ENCODE results near the gene CD164. TPM values are rescaled to one million over a fixed set of nuclear protein-coding genes. Genes with fewer than 3 reads are reported as not detected.

CD164 gene
- polyA plus RNA-seq, 3 donors, result 106 to 392 (median 272) TPM

- Histone ChIP-seq H3K27me3 (ENCODE audit: control insufficient read depth in 2 of 2, insufficient read depth in 2 of 2, low read length in 2 of 2) (no peaks in the 10 kb centered on the region), H3K79me2 (ENCODE audit: insufficient read depth, low read length) (peaks cover 98% of the 10 kb centered on the region), H3K36me3 (replicated peaks in 1 of 2; ENCODE audit: control insufficient read depth in 1 of 2, insufficient read depth in 2 of 2, low read length in 2 of 2) (peaks cover 86 to 94% of the 10 kb centered on the region in 2 donors), H2AFZ (ENCODE audit: insufficient read depth, low read depth, low read length, poor library complexity, severe bottlenecking) (no peak overlapping the region), H3K9ac (ENCODE audit: insufficient read depth, low read length, poor library complexity, severe bottlenecking) (no peak overlapping the region), H3K9me3 (replicated peaks in 1 of 2; ENCODE audit: control insufficient read depth in 1 of 2, insufficient read depth in 1 of 2, low read length in 2 of 2) (no peaks in the 10 kb centered on the region), H3K27ac (ENCODE audit: low read depth in 1 of 2, low read length in 2 of 2) (peak overlapping the region in 1 of 2 donors; percentile 59), H3K4me1 (ENCODE audit: control insufficient read depth in 1 of 2, insufficient read depth in 2 of 2, low read length in 2 of 2) (peaks cover 32 to 38% of the 10 kb centered on the region in 2 donors), H3K4me3 (replicated peaks in 1 of 3; ENCODE audit: low read depth in 2 of 3, low read length in 3 of 3) (no peak overlapping the region), H3K4me2 (replicated peaks; ENCODE audit: extremely low read depth, low read length, poor library complexity, severe bottlenecking) (no peak overlapping the region), H4K20me1 (ENCODE audit: insufficient read depth, low read length) (peaks cover 100% of the 10 kb centered on the region)
- no peak for DNase-seq
- Mint-ChIP-seq H3K36me3 (peaks cover 76 to 90% of the 10 kb centered on the region in 2 donors), H3K27me3 (ENCODE audit: low read depth in 3 of 3) (no peaks in the 10 kb centered on the region), H3K4me3 (peak overlapping the region in 1 of 2 donors; percentile 41), H3K9me3 (no peaks in the 10 kb centered on the region), H3K27ac (peak overlapping the region; percentile 78 to 91 (median 81)), H3K4me1 (peaks cover 50% of the 10 kb centered on the region)
- TF ChIP-seq, protein P1, sequence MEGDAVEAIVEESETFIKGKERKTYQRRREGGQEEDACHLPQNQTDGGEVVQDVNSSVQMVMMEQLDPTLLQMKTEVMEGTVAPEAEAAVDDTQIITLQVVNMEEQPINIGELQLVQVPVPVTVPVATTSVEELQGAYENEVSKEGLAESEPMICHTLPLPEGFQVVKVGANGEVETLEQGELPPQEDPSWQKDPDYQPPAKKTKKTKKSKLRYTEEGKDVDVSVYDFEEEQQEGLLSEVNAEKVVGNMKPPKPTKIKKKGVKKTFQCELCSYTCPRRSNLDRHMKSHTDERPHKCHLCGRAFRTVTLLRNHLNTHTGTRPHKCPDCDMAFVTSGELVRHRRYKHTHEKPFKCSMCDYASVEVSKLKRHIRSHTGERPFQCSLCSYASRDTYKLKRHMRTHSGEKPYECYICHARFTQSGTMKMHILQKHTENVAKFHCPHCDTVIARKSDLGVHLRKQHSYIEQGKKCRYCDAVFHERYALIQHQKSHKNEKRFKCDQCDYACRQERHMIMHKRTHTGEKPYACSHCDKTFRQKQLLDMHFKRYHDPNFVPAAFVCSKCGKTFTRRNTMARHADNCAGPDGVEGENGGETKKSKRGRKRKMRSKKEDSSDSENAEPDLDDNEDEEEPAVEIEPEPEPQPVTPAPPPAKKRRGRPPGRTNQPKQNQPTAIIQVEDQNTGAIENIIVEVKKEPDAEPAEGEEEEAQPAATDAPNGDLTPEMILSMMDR (IDR thresholded peaks at IDR 0.05), result no peak
- 25% methylated on average over 4 of the region's 4 CpGs for WGBS (ENCODE audit: insufficient coverage)
- intact Hi-C loops (cut with micrococcal nuclease), result loop anchor here in 1 of 2 donors (5.0 kb wide), 1 partner anchor 276 kb away; the partner anchor contains the start of gene CEP57L1
Observed at GRCh38 chr6:109373331-109373730, 8.9 kb downstream of the CD164 start.

- intact Hi-C loops (cut with micrococcal nuclease), result loop anchor here in 1 of 2 donors (5.0 kb wide), 1 partner anchor 275 kb away; the partner anchor contains the start of gene CEP57L1
- peaks cover 86 to 94% of the 10 kb centered on the region in 2 donors for H3K36me3 ChIP-seq (replicated peaks in 1 of 2; ENCODE audit: control insufficient read depth in 1 of 2, insufficient read depth in 2 of 2, low read length in 2 of 2)
- TF ChIP-seq, protein P1 (IDR thresholded peaks at IDR 0.05), result no peak
- Mint-ChIP-seq H3K27ac (peak overlapping the region in 5 of 7 donors; percentile 16 to 81 (median 53)), H3K4me1 (peaks cover 42% of the 10 kb centered on the region), H3K27me3 (ENCODE audit: low read depth in 3 of 3) (no peaks in the 10 kb centered on the region), H3K4me3 (no peak overlapping the region), H3K36me3 (peaks cover 74 to 89% of the 10 kb centered on the region in 2 donors), H3K9me3 (no peaks in the 10 kb centered on the region)
- H3K27ac ChIP-seq (ENCODE audit: low read depth in 1 of 2, low read length in 2 of 2), result peak overlapping the region in 1 of 2 donors; percentile 40
- H3K4me1 ChIP-seq (ENCODE audit: control insufficient read depth in 1 of 2, insufficient read depth in 2 of 2, low read length in 2 of 2), result peaks cover 24 to 35% of the 10 kb centered on the region in 2 donors
- peak in 2 of 3 donors; percentile 42 to 49 for DNase-seq
- no CpG with 5 or more reads among the region's 2 CpGs for WGBS (ENCODE audit: insufficient coverage)
- no peak overlapping the region for H3K4me2 ChIP-seq (replicated peaks; ENCODE audit: extremely low read depth, low read length, poor library complexity, severe bottlenecking)
- H3K79me2 ChIP-seq (ENCODE audit: insufficient read depth, low read length), result peaks cover 98% of the 10 kb centered on the region
- no peak overlapping the region for H2AFZ ChIP-seq (ENCODE audit: insufficient read depth, low read depth, low read length, poor library complexity, severe bottlenecking)
- no peaks in the 10 kb centered on the region for H3K9me3 ChIP-seq (replicated peaks in 1 of 2; ENCODE audit: control insufficient read depth in 1 of 2, insufficient read depth in 1 of 2, low read length in 2 of 2)
- peaks cover 100% of the 10 kb centered on the region for H4K20me1 ChIP-seq (ENCODE audit: insufficient read depth, low read length)
- no peak overlapping the region for H3K9ac ChIP-seq (ENCODE audit: insufficient read depth, low read length, poor library complexity, severe bottlenecking)
- no peak overlapping the region for H3K4me3 ChIP-seq (replicated peaks in 1 of 3; ENCODE audit: low read depth in 2 of 3, low read length in 3 of 3)
- no peaks in the 10 kb centered on the region for H3K27me3 ChIP-seq (ENCODE audit: control insufficient read depth in 2 of 2, insufficient read depth in 2 of 2, low read length in 2 of 2)
Observed at GRCh38 chr6:109372130-109372529, 10.1 kb downstream of the CD164 start.
